NCI-H128 (cell line): ENCODE measurements around the gene TMED8.

ENCODE experiments used
- DNase-seq: peaks from one replicate; lab custom pipeline; 2025; ENCODE audit not compliant: unreplicated experiment; lab: John Stamatoyannopoulos, UW

TMED8 gene

DNA sequence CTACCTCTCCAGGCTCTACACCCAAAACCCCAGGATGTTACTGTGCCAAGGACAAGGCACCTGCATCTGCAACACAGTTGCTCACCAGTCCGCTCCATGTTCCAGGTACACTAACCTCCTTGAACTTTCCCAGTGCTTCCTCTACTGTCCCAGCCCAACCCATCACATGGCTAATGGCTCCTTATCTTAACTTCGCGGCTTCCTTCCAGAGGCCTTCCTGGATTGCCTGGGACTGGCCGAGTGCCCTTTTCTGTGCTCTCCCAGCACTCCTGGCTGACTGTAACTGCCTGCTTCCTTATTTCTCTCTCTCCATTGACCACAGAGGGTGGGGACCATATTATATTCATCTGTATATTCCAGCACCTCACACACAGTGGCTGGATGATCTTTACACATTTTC, 77.1 kb downstream of the TMED8 start:
- no peak for DNase-seq

DNA sequence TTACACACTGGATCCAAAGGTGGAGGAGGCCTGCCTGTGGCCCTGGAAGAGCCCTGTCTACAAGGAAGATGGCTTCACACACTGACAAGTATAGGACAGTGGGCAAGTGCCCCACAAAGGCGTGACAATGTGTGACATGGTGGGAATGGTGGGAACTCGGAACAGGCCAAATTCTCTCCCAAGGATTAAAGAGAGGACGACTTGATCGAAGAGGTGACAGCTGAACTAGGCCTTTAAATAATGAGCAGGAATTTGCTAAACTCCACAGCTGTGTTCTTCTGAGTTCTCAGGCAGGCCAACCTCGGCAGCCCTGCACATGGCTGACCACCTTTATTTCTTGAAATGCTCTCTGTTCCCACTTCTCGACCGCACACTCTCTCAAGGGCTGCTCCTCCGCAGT, 80.0 kb downstream of the TMED8 start:
- DNase-seq = no peak

DNA sequence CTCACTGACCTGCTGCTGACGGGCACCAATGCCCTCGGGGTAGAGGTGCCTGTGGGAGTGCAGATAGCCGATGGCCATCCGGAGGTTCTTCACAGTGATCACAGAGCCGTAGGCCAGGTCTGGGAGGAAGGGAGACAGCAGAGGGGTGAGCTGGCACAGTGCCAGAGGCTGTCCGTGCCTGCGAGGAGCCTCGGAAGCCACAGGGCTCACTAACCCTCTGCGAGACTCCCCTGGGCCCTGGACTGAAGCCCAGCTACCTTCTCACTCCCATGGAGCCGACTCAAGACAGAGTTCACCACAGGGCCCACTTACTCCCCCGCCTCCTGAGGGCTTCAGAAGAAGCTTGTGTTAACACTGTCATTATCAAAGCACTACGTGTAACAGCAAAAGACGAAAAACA, 80.7 kb downstream of the TMED8 start:
- no peak for DNase-seq

DNA sequence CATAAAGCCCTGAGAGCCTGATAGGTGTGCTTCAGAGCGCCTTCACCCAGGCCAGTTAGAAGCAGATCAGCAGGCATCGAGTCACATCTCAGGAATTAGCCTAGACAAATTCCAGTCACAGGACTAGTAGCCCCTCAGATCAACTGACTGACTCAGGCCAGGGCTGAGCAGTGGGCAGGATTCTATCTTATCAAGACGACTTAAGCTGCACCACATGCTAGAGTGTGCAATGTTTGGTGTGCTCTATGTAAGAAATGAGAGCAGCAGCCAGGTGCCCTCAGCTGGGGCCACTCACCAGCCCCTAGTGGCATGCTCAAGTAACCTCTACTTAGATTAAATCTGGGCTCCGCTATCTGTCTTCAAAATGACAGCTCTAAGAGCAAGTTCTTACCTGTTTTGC, 86.2 kb downstream of the TMED8 start:
- no peak for DNase-seq

- no peak for DNase-seq
These were observed 90.3 kb downstream of the TMED8 start for GRCh38 chr14:77286576-77286975.
